ENCODE data around the gene ZNF592.

DNA sequence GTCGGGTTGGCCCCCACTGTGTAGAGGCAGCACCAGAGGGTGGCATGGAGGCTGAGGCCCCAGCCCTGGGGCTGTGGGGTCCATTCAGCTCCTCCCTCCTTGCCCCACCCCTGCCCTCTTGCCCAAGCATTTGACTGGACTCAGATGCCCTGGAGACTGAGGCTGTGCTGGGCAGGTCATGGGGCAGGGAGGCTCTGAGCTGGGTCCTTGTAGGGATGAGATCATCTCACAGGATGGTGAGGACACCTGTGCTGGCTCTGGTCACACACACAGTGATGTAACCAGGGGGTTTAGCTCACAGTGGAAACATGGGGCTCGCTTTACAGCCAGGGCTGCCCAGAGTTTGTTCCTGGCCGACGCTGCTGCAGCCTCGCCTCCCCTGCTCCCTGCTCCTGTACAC is 86.6 kb downstream of the ZNF592 start:
- TF ChIP-seq ZNF654 (tag by site-specific recombination; IDR thresholded peaks at IDR 0.05; ENCODE audit: low read depth) (no peak), ZNF248 (tag by site-specific recombination; IDR thresholded peaks at IDR 0.05) (no peak), ZNF266 (tag by site-specific recombination; IDR thresholded peaks at IDR 0.05; ENCODE audit: low read depth) (no peak), ZNF747 (tag by site-specific recombination; IDR thresholded peaks at IDR 0.05) (no peak), TCF7L2 (IDR thresholded peaks at IDR 0.05; ENCODE audit: borderline replicate concordance, low read depth, low read length) (no peak)
- TF ChIP-seq, protein P1, sequence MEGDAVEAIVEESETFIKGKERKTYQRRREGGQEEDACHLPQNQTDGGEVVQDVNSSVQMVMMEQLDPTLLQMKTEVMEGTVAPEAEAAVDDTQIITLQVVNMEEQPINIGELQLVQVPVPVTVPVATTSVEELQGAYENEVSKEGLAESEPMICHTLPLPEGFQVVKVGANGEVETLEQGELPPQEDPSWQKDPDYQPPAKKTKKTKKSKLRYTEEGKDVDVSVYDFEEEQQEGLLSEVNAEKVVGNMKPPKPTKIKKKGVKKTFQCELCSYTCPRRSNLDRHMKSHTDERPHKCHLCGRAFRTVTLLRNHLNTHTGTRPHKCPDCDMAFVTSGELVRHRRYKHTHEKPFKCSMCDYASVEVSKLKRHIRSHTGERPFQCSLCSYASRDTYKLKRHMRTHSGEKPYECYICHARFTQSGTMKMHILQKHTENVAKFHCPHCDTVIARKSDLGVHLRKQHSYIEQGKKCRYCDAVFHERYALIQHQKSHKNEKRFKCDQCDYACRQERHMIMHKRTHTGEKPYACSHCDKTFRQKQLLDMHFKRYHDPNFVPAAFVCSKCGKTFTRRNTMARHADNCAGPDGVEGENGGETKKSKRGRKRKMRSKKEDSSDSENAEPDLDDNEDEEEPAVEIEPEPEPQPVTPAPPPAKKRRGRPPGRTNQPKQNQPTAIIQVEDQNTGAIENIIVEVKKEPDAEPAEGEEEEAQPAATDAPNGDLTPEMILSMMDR (tag by site-specific recombination; IDR thresholded peaks at IDR 0.05) = no peak
